H9 (cell line): Measurements from ENCODE around the gene EPHB6. TPM values are rescaled to one million over a fixed set of nuclear protein-coding genes. Genes with fewer than 3 reads are reported as not detected.

Experiments
- DNase-seq: peaks from one replicate; pipeline ENCODE4 v3.0.0-alpha.2; 2017
- H2AFZ ChIP-seq: one replicate; pipeline ENCODE4 v1.6.1; 2013; ENCODE audit warnings: mild to moderate bottlenecking, low read length, control low read depth, moderate library complexity
- H2AK5ac ChIP-seq: 2 replicates; pipeline ENCODE4 v1.6.1; 2013; ENCODE audit warnings: low read length, control low read depth, mixed read lengths; ENCODE audit not compliant: insufficient read length
- H2BK120ac ChIP-seq: one replicate; pipeline ENCODE4 v1.6.1; 2013; ENCODE audit warnings: low read depth, mild to moderate bottlenecking, low read length, control low read depth, inconsistent platforms; ENCODE audit not compliant: poor library complexity, severe bottlenecking
- H2BK12ac ChIP-seq: 2 replicates; pipeline ENCODE4 v1.6.1; 2013; ENCODE audit warnings: low read length, control low read depth, mixed read lengths, low read depth; ENCODE audit not compliant: insufficient read length
- H2BK15ac ChIP-seq: 2 replicates; pipeline ENCODE4 v1.6.1; 2013; ENCODE audit warnings: low read depth, low read length, control low read depth
- H2BK20ac ChIP-seq: one replicate; pipeline ENCODE4 v1.6.1; 2013; ENCODE audit warnings: low read depth, mild to moderate bottlenecking, low read length, control low read depth, inconsistent platforms; ENCODE audit not compliant: poor library complexity, severe bottlenecking
- H2BK5ac ChIP-seq: 2 replicates; pipeline ENCODE4 v1.6.1; 2013; ENCODE audit warnings: low read length, control low read depth, mixed read lengths; ENCODE audit not compliant: insufficient read length
- H3K14ac ChIP-seq: 2 replicates; pipeline ENCODE4 v1.6.1; 2013; ENCODE audit warnings: low read length, control low read depth; ENCODE audit not compliant: insufficient read depth
- H3K18ac ChIP-seq: 2 replicates; pipeline ENCODE4 v1.6.1; 2013; ENCODE audit warnings: low read depth, mild to moderate bottlenecking, mixed read lengths, low read length, control low read depth; ENCODE audit not compliant: insufficient read length
- H3K23ac ChIP-seq: 2 replicates; pipeline ENCODE4 v1.6.1; 2013; ENCODE audit warnings: low read length, control low read depth, mixed read lengths, low read depth; ENCODE audit not compliant: insufficient read length
- H3K23me2 ChIP-seq: 2 replicates; pipeline ENCODE4 v1.6.1; 2013; ENCODE audit warnings: low read depth, mild to moderate bottlenecking, mixed read lengths, low read length, control low read depth; ENCODE audit not compliant: insufficient read length, poor library complexity, severe bottlenecking
- H3K27ac ChIP-seq: 2 replicates; pipeline ENCODE4 v1.5.1; 2013; ENCODE audit warnings: low read length, control low read depth, mixed read lengths, low read depth; ENCODE audit not compliant: insufficient read length
- H3K27me3 ChIP-seq: 2 replicates; pipeline ENCODE4 v1.6.1; 2013; ENCODE audit warnings: low read length, control low read depth, inconsistent platforms; ENCODE audit not compliant: insufficient read depth
- H3K4ac ChIP-seq: 2 replicates; pipeline ENCODE4 v1.6.1; 2013; ENCODE audit warnings: low read depth, mild to moderate bottlenecking, control low read depth, inconsistent platforms, low read length, moderate library complexity
- H3K4me1 ChIP-seq: 2 replicates; pipeline ENCODE4 v1.6.1; 2013; ENCODE audit warnings: low read length, control low read depth, inconsistent platforms; ENCODE audit not compliant: insufficient read depth
- H3K4me2 ChIP-seq: 2 replicates; pipeline ENCODE4 v1.6.1; 2013; ENCODE audit warnings: low read length, control low read depth, mixed read lengths; ENCODE audit not compliant: insufficient read length, insufficient read depth
- H3K56ac ChIP-seq: 2 replicates; pipeline ENCODE4 v1.6.1; 2013; ENCODE audit warnings: low read depth, mild to moderate bottlenecking, mixed read lengths, low read length, control low read depth; ENCODE audit not compliant: insufficient read length
- H3K79me1 ChIP-seq: 2 replicates; pipeline ENCODE4 v1.6.1; 2013; ENCODE audit warnings: low read depth, mild to moderate bottlenecking, moderate library complexity, low read length, control low read depth, inconsistent platforms; ENCODE audit not compliant: insufficient read depth, poor library complexity, severe bottlenecking
- H3K79me2 ChIP-seq: 2 replicates; pipeline ENCODE4 v1.6.1; 2013; ENCODE audit warnings: low read length, control low read depth, inconsistent platforms; ENCODE audit not compliant: insufficient read depth
- H3K9ac ChIP-seq: 2 replicates; pipeline ENCODE4 v1.6.1; 2013; ENCODE audit warnings: low read length, control low read depth, mixed read lengths; ENCODE audit not compliant: insufficient read length; ENCODE audit errors: extremely low read depth
- H3K9me3 ChIP-seq: one replicate; pipeline ENCODE4 v1.6.1; 2013; ENCODE audit warnings: low read depth, low read length, inconsistent platforms; ENCODE audit not compliant: control insufficient read depth
- H3T11ph ChIP-seq: one replicate; pipeline ENCODE4 v1.6.1; 2013; ENCODE audit warnings: mild to moderate bottlenecking, low read length, control low read depth, inconsistent platforms
- H4K20me1 ChIP-seq: one replicate; pipeline ENCODE4 v1.6.1; 2013; ENCODE audit not compliant: control insufficient read depth, insufficient read length, insufficient read depth
- H4K5ac ChIP-seq: 2 replicates; pipeline ENCODE4 v1.6.1; 2013; ENCODE audit warnings: low read depth, mild to moderate bottlenecking, mixed read lengths, low read length, control low read depth; ENCODE audit not compliant: insufficient read length
- H4K8ac ChIP-seq: replicated peaks from 2 replicates; pipeline ENCODE4 v1.6.1; 2013; ENCODE audit warnings: low read length, control low read depth, mixed read lengths, low read depth; ENCODE audit not compliant: insufficient read length
- H4K91ac ChIP-seq: 2 replicates; pipeline ENCODE4 v1.6.1; 2013; ENCODE audit warnings: low read depth, mild to moderate bottlenecking, moderate library complexity, mixed read lengths, low read length, control low read depth; ENCODE audit not compliant: insufficient read length
- H3K27ac Mint-ChIP-seq, 3 experiments: 2 replicates in 2 of 3; 3 replicates in 1 of 3; pipeline ENCODE4 v1.8.0; 2020 to 2021; ENCODE audit warnings: mixed read lengths in 3 of 3, mild to moderate bottlenecking in 1 of 3, moderate library complexity in 1 of 3
- H3K27me3 Mint-ChIP-seq: 2 replicates; pipeline ENCODE4 v1.8.0; 2021; ENCODE audit warnings: low read depth, mild to moderate bottlenecking, moderate library complexity, mixed read lengths
- H3K36me3 Mint-ChIP-seq, 3 experiments: 2 replicates in 2 of 3; 3 replicates in 1 of 3; pipeline ENCODE4 v1.8.0; 2020 to 2021; ENCODE audit warnings: low read depth in 3 of 3, mixed read lengths in 3 of 3; ENCODE audit not compliant: insufficient read depth in 1 of 3
- H3K4me1 Mint-ChIP-seq, 2 experiments: 2 replicates each; pipeline ENCODE4 v1.8.0; 2020; ENCODE audit warnings: mixed read lengths in 2 of 2
- H3K4me3 Mint-ChIP-seq, 2 experiments: 2 replicates in 1 of 2; 3 replicates in 1 of 2; pipeline ENCODE4 v1.8.0; 2020 to 2021; ENCODE audit warnings: mild to moderate bottlenecking in 2 of 2, mixed read lengths in 2 of 2, moderate library complexity in 1 of 2
- H3K9me3 Mint-ChIP-seq, 2 experiments: 2 replicates in 1 of 2; 3 replicates in 1 of 2; pipeline ENCODE4 v1.8.0; 2020; ENCODE audit warnings: mild to moderate bottlenecking in 2 of 2, mixed read lengths in 2 of 2, moderate library complexity in 1 of 2
- WGBS: extraction: QIAGEN DNeasy Blood & Tissue Kit; methylation state at CpG from one replicate; pipeline ENCODE4 v1.1.7; 2013; ENCODE audit warnings: missing lambda C conversion rate, low lambda C conversion rate, mixed read lengths; ENCODE audit not compliant: insufficient read length; ENCODE audit errors: extremely low coverage; 5-methylcytosine and 5-hydroxymethylcytosine counted together
- total RNA-seq: library from RNA; stranded (reverse); gene quantifications from 2 replicates; pipeline ENCODE4 v1.2.1, GENCODE V29; 2021
- TF ChIP-seq, protein P1 (sequence below): fragments of 200-600 bp; sonication (generic); conservative IDR thresholded peaks from 3 replicates; pipeline ENCODE4 v1.8.0; 2021; ENCODE audit warnings: antibody characterized with exemption, mild to moderate bottlenecking

The EPHB6 gene
- total RNA-seq, 1 experiment from 2014 or later: 9.7 TPM

DNA sequence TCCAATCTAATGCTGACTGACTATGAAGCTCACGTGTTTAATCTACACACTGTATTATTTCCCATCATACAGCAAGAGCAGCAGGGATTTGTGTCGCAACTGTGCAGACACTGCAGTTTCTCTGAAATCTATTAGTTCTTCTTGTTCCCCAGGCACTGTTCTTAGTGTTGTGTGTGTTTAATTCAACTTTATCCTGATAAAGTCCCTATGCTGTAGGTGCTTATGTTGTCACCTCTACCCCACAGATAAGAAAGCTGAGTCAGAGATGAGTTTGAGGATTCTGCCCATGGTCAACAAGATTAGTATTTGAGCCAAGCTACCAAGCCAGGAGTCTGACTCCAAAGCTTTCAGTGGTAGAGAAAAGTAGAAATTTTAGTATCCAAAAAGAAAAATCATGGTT is 22.5 kb upstream of the EPHB6 start:
- WGBS: no CpG with 5 or more reads among the region's 2 CpGs

More for the DNA sequence above, 22.5 kb upstream of the EPHB6 start:
- no peak overlapping the region for H2BK12ac ChIP-seq
- H3K23ac ChIP-seq: no peak overlapping the region
- no peak overlapping the region for H3K56ac ChIP-seq
- H2BK5ac ChIP-seq: no peak overlapping the region
- H4K8ac ChIP-seq: no peak overlapping the region
- H2BK20ac ChIP-seq: no peak overlapping the region
- peaks cover 0 to 3% of the 10 kb centered on the region in 2 experiments; a peak in 1 of 4 replicates for H3K4me1 Mint-ChIP-seq
- no peaks in the 10 kb centered on the region for H3K36me3 Mint-ChIP-seq
- H3K27me3 Mint-ChIP-seq: peaks cover 3% of the 10 kb centered on the region
- no peaks in the 10 kb centered on the region for H3K9me3 ChIP-seq
- H2BK120ac ChIP-seq: no peak overlapping the region
- H4K5ac ChIP-seq: no peak overlapping the region
- TF ChIP-seq, protein P1, sequence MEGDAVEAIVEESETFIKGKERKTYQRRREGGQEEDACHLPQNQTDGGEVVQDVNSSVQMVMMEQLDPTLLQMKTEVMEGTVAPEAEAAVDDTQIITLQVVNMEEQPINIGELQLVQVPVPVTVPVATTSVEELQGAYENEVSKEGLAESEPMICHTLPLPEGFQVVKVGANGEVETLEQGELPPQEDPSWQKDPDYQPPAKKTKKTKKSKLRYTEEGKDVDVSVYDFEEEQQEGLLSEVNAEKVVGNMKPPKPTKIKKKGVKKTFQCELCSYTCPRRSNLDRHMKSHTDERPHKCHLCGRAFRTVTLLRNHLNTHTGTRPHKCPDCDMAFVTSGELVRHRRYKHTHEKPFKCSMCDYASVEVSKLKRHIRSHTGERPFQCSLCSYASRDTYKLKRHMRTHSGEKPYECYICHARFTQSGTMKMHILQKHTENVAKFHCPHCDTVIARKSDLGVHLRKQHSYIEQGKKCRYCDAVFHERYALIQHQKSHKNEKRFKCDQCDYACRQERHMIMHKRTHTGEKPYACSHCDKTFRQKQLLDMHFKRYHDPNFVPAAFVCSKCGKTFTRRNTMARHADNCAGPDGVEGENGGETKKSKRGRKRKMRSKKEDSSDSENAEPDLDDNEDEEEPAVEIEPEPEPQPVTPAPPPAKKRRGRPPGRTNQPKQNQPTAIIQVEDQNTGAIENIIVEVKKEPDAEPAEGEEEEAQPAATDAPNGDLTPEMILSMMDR: no peak
- H3K9me3 Mint-ChIP-seq: no peaks in the 10 kb centered on the region
- H3K79me2 ChIP-seq: no peaks in the 10 kb centered on the region
- H3K27ac Mint-ChIP-seq: no peak overlapping the region
- H3T11ph ChIP-seq: no peak overlapping the region
- no peak overlapping the region for H3K4ac ChIP-seq
- DNase-seq: no peak
- H2AFZ ChIP-seq: no peak overlapping the region
- no peaks in the 10 kb centered on the region for H3K23me2 ChIP-seq
- no peak overlapping the region for H3K4me2 ChIP-seq
- H3K14ac ChIP-seq: no peak overlapping the region
- H4K91ac ChIP-seq: no peak overlapping the region
- no peak overlapping the region for H3K9ac ChIP-seq
- no peaks in the 10 kb centered on the region for H3K4me1 ChIP-seq
- no peak overlapping the region for H2BK15ac ChIP-seq
- H3K18ac ChIP-seq: no peak overlapping the region
- no peak overlapping the region for H3K27ac ChIP-seq
- H2AK5ac ChIP-seq: no peak overlapping the region
- H3K4me3 Mint-ChIP-seq: no peak overlapping the region
- H4K20me1 ChIP-seq: no peaks in the 10 kb centered on the region
- H3K79me1 ChIP-seq: no peaks in the 10 kb centered on the region
- H3K27me3 ChIP-seq: no peaks in the 10 kb centered on the region
